LNCaP clone FGC (cell line): ENCODE results near the gene MPND.

Experiments
- DNase-seq: peaks from one replicate; pipeline ENCODE4 v3.0.0-alpha.2; 2011; ENCODE audit warnings: low read depth
- H3K4me3 ChIP-seq: 2 replicates; pipeline ENCODE4 v1.5.1; 2011; ENCODE audit warnings: mild to moderate bottlenecking, low read depth, low read length, control low read depth
- TF ChIP-seq, protein P1 (sequence below): IDR thresholded peaks from 2 replicates; pipeline ENCODE4 v1.5.1; 2012; ENCODE audit warnings: mild to moderate bottlenecking; ENCODE audit not compliant: control insufficient read depth, insufficient read depth; ENCODE audit errors: extremely low read depth

Gene MPND

DNA sequence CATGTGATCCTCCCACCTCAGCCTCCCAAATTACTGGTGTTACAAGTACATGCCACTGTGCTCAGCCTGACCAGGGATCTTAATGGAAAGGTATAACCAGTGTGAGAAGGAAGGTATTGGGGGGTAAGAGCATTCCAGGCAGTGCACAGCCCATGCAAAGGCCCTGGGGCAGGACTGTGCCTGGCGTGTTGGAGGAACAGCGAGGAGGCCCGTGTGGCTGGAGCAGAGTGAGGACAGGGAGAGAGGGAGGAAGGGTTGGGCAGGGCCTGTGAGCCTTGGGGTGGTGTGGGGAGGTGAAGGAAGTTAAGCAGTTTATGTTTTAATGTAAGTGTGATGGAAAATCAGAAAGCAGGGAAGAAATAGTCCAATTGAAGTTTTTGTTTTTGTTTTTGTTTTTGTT lies 42.8 kb upstream of the MPND start:
- H3K4me3 ChIP-seq = no peak overlapping the region
- DNase-seq = no peak
- TF ChIP-seq, protein P1, sequence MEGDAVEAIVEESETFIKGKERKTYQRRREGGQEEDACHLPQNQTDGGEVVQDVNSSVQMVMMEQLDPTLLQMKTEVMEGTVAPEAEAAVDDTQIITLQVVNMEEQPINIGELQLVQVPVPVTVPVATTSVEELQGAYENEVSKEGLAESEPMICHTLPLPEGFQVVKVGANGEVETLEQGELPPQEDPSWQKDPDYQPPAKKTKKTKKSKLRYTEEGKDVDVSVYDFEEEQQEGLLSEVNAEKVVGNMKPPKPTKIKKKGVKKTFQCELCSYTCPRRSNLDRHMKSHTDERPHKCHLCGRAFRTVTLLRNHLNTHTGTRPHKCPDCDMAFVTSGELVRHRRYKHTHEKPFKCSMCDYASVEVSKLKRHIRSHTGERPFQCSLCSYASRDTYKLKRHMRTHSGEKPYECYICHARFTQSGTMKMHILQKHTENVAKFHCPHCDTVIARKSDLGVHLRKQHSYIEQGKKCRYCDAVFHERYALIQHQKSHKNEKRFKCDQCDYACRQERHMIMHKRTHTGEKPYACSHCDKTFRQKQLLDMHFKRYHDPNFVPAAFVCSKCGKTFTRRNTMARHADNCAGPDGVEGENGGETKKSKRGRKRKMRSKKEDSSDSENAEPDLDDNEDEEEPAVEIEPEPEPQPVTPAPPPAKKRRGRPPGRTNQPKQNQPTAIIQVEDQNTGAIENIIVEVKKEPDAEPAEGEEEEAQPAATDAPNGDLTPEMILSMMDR = no peak

DNA sequence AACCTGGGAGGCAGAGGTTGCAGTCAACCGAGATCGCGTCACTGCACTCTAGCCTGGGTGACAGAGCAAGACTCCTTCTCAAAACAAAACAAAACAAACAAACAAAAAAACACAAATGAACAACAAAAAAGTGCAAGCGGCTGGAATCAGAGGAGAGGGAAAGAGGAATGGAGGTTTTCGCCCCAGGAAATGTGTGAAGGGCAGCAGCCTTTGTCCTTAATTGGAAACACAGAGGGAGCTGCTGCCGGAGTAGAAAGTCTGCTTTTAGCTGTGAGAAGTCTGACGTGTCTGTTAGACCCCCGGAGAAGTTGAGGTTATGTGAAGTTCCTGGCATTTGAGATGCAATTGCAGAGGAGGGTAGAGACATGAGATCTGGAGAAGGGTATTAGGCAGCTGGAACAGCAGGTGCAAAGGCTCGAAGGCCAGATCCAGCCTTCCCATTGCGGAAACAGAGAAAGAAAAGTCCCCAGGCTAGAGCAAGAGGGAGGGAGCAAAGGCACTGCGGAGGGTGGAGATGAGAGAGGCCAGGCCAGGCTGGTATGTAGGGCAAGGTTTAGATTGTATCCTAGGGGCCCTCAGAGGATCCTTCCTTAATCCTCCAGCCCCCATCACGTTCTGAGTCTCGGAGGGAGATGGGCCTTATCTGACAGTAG lies 41.6 kb upstream of the MPND start:
- TF ChIP-seq, protein P1 = no peak
- DNase-seq = no peak
- no peak overlapping the region for H3K4me3 ChIP-seq

DNA sequence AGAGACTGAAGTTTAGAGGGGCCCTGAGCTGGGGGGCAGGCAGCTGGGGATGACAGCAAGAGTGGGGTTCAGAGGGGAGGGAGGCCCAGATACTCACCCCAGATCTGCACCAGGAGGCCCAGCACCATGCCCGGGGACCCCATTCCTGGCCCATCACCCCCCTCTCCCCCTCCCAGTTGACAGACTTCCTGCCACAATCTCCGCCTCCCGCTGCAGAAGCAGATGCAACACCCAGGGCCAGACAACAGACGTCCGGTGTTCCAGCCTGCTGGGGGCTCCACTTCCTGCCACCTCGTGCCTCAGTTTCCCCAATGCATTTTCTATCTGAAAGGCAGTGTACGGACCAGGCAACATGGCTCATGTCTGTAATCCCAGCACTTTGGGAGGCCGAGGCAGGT lies 41.1 kb upstream of the MPND start, which contains the start of gene TMIGD2:
Gene TMIGD2 (minus strand): TSS at position 147 of the 398 bp plus-strand sequence. CDS start 4 bp downstream, at position 143.
- TF ChIP-seq, protein P1 = no peak
- no peak for DNase-seq
- no peak within 1 kb of the TSS for H3K4me3 ChIP-seq

DNA sequence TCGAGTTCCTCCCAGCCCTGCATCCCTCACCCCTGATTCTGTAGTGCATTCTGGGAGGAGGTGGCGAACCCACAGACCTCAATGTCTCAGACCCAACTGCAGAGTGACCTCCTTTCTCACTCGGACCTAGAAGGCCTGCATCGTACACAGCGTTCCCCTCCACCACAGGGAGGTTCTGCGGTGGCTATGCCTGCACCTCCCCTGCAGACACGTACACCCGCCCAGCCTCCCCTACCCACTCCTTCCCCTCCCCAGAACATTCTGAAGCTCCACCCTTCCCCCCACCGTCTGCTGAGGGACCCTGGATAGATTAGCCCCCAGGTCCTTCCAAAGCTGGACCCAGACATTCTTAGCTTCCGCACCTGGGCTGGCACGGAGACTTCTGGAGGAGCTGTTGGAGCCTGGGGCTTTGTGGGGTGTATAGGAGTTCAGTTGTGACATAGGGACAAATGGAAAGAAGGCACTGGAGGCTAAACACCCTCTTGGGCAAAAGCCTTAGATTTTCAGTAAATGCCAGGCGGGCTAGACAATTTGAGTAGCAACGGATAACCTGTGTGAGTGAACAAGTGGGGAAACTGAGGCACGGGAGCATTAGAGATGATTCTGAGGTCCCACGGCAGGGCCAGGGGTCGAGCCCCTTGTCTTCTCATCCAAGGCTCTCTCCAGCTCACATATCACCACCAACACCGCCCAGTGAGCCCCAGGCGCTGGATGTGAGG lies 39.4 kb upstream of the MPND start:
- no peak overlapping the region for H3K4me3 ChIP-seq
- DNase-seq = no peak
- TF ChIP-seq, protein P1 = no peak

DNA sequence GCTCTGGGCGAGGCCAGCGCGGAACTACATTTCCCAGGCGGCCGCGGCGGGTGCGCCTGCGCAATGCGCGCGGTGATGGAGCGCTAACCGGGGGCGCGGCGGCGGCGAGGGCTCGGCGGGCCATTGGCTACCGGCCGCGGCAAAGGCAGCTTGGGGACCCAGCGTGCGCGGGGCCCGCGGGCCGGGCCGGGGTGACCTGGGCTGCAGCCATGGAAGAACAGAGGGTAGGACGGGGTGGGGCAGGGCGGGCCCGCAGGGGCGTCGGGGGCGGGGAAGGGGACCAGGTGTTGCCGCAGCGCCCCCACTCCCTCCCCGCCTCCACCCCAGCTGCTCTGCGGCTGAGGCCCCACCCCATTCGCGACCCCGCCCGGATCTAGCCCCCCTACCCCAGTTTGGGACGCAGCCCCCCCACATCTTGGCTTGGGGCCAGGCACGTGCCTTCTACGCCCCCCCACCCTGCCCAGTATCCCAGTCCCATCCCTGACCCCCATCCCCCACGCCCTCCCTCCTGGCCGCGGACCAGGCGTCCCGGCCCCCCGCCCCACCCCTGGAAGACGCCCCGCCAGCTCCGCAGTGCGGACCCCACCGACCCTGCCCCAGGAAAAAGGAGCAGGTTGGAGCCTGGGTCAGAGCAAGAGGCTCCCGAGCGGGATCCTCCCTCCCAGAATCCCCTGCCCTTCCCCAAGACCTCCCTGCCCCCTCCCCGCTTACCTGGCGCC lies 38.7 kb upstream of the MPND start, which contains the start of gene FSD1:
Gene FSD1 (plus strand): TSS at position 61 of the 719 bp plus-strand sequence. CDS start 149 bp downstream, at position 210.
- no peak within 1 kb of the TSS for H3K4me3 ChIP-seq
- TF ChIP-seq, protein P1 = no peak
- DNase-seq = no peak

DNA sequence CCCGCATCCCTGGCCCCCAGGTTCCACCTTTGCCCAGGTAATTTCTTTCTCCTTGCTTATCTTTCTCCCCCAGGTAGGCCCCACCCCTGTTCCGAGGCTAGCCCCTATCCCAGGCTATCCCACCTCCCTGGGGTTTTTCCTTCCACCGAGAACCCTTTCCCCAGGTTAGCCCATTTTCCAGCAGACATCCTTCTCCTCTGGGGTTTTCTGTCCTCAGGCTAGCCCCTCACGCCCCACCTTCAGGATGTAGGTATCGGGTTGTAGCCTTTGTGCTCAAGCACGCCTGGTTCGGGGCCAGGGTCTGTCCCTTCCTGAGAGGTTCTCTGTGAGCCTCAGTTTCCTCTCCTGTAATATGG lies 38.1 kb upstream of the MPND start:
- DNase-seq = no peak
- TF ChIP-seq, protein P1 = no peak
- H3K4me3 ChIP-seq = no peak overlapping the region
